Fibroblast of pulmonary artery (primary cell): Measurements from ENCODE around the gene PHF23.

ENCODE experiments used
- DNase-seq: peaks from one replicate; pipeline ENCODE4 v3.0.0-alpha.2; 2010; ENCODE audit warnings: low read depth
- H3K4me3 ChIP-seq: replicated peaks from 2 replicates; pipeline ENCODE4 v1.5.1; 2011; ENCODE audit warnings: low read depth, mild to moderate bottlenecking, control low read depth, low read length, moderate library complexity
- CTCF ChIP-seq: IDR thresholded peaks from 2 replicates; pipeline ENCODE4 v1.5.1; 2011; ENCODE audit warnings: mild to moderate bottlenecking, control low read depth, low read length, inconsistent platforms; ENCODE audit errors: missing control alignments

Gene PHF23

GRCh38 chr17:7239091-7240027 lies at the start of gene PHF23:
PHF23 (minus strand) TSS chr17:7239457; CDS start chr17:7239279, 178 bp downstream.
- no peak for TF ChIP-seq CTCF
- peak within 1 kb of the TSS; percentile 81 for H3K4me3 ChIP-seq
- DNase-seq: peak; percentile 99

- TF ChIP-seq CTCF: no peak
- DNase-seq: no peak
- H3K4me3 ChIP-seq: no peak overlapping the region
These were observed 46.4 kb upstream of the PHF23 start for GRCh38 chr17:7285679-7286078.

GRCh38 chr17:7284911-7285310 lies 45.7 kb upstream of the PHF23 start:
- H3K4me3 ChIP-seq: no peak overlapping the region
- no peak for TF ChIP-seq CTCF
- DNase-seq: no peak

- H3K4me3 ChIP-seq: no peak overlapping the region
- TF ChIP-seq CTCF: no peak
- DNase-seq: no peak
These were observed 44.4 kb upstream of the PHF23 start for GRCh38 chr17:7283471-7284216.

- H3K4me3 ChIP-seq: no peak overlapping the region
- no peak for TF ChIP-seq CTCF
- no peak for DNase-seq
These were observed 43.6 kb upstream of the PHF23 start for GRCh38 chr17:7282752-7283321.

- peak overlapping the region; percentile 51 for H3K4me3 ChIP-seq
- TF ChIP-seq CTCF: no peak
- no peak for DNase-seq
These were observed 42.9 kb upstream of the PHF23 start for GRCh38 chr17:7281953-7282751.
